ENCODE data around the gene NAA60. TPM values are rescaled to one million over a fixed set of nuclear protein-coding genes. Genes with fewer than 3 reads are reported as not detected.

Gene NAA60
- total and polyA plus RNA-seq, 4 donors = 11.3 to 41.3 (median 25.6) TPM

GRCh38 chr16:3485821-3486505 lies 42.5 kb downstream of the NAA60 start:
- Histone ChIP-seq H3K27me3 (ENCODE audit: control insufficient read depth in 4 of 4, insufficient read depth in 4 of 4, low read length in 3 of 4) (no peaks in the 10 kb centered on the region), H3K36me3 (ENCODE audit: control insufficient read depth in 4 of 4, insufficient read depth in 3 of 4, low read depth in 1 of 4, low read length in 3 of 4) (peaks cover 22 to 59% (median 34%) of the 10 kb centered on the region in 4 donors), H3K9me3 (ENCODE audit: control insufficient read depth in 4 of 4, low read length in 3 of 4) (no peaks in the 10 kb centered on the region), H3K4me1 (ENCODE audit: control insufficient read depth in 4 of 4, insufficient read depth in 4 of 4, low read length in 3 of 4) (peaks cover 0 to 3% (median 2%) of the 10 kb centered on the region in 4 donors), H3K9ac (ENCODE audit: low read depth in 1 of 2, low read length in 2 of 2) (no peak overlapping the region), H3K4me3 (ENCODE audit: low read depth in 1 of 3, low read length in 3 of 3) (no peak overlapping the region), H3K27ac (ENCODE audit: low read depth in 1 of 2, low read length in 2 of 2) (no peak overlapping the region)
- 95% methylated on average over 20 of the region's 20 CpGs for WGBS
- TF ChIP-seq HNF4A (conservative IDR thresholded peaks at IDR 0.05) (no peak), SP1 (IDR thresholded peaks at IDR 0.05) (no peak), HNF4G (IDR thresholded peaks at IDR 0.05) (no peak), NR2F2 (IDR thresholded peaks at IDR 0.05) (no peak), RAD21 (IDR thresholded peaks at IDR 0.05) (no peak)
- TF ChIP-seq, protein P1, sequence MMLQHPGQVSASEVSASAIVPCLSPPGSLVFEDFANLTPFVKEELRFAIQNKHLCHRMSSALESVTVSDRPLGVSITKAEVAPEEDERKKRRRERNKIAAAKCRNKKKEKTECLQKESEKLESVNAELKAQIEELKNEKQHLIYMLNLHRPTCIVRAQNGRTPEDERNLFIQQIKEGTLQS (IDR thresholded peaks at IDR 0.05) = no peak
- TF ChIP-seq, protein P2, sequence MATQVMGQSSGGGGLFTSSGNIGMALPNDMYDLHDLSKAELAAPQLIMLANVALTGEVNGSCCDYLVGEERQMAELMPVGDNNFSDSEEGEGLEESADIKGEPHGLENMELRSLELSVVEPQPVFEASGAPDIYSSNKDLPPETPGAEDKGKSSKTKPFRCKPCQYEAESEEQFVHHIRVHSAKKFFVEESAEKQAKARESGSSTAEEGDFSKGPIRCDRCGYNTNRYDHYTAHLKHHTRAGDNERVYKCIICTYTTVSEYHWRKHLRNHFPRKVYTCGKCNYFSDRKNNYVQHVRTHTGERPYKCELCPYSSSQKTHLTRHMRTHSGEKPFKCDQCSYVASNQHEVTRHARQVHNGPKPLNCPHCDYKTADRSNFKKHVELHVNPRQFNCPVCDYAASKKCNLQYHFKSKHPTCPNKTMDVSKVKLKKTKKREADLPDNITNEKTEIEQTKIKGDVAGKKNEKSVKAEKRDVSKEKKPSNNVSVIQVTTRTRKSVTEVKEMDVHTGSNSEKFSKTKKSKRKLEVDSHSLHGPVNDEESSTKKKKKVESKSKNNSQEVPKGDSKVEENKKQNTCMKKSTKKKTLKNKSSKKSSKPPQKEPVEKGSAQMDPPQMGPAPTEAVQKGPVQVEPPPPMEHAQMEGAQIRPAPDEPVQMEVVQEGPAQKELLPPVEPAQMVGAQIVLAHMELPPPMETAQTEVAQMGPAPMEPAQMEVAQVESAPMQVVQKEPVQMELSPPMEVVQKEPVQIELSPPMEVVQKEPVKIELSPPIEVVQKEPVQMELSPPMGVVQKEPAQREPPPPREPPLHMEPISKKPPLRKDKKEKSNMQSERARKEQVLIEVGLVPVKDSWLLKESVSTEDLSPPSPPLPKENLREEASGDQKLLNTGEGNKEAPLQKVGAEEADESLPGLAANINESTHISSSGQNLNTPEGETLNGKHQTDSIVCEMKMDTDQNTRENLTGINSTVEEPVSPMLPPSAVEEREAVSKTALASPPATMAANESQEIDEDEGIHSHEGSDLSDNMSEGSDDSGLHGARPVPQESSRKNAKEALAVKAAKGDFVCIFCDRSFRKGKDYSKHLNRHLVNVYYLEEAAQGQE (IDR thresholded peaks at IDR 0.05) = no peak
- DNase-seq (ENCODE audit: low spot score) = no peak

GRCh38 chr16:3486506-3487215 lies 43.2 kb downstream of the NAA60 start:
- Histone ChIP-seq H3K9ac (ENCODE audit: low read depth in 1 of 2, low read length in 2 of 2) (no peak overlapping the region), H3K36me3 (ENCODE audit: control insufficient read depth in 4 of 4, insufficient read depth in 3 of 4, low read depth in 1 of 4, low read length in 3 of 4) (peaks cover 22 to 55% (median 32%) of the 10 kb centered on the region in 4 donors), H3K4me3 (ENCODE audit: low read depth in 1 of 3, low read length in 3 of 3) (no peak overlapping the region), H3K27me3 (ENCODE audit: control insufficient read depth in 4 of 4, insufficient read depth in 4 of 4, low read length in 3 of 4) (no peaks in the 10 kb centered on the region), H3K4me1 (ENCODE audit: control insufficient read depth in 4 of 4, insufficient read depth in 4 of 4, low read length in 3 of 4) (peaks cover 0 to 8% (median 4%) of the 10 kb centered on the region in 4 donors), H3K9me3 (ENCODE audit: control insufficient read depth in 4 of 4, low read length in 3 of 4) (no peaks in the 10 kb centered on the region), H3K27ac (ENCODE audit: low read depth in 1 of 2, low read length in 2 of 2) (no peak overlapping the region)
- DNase-seq (ENCODE audit: low spot score) = no peak
- 93% methylated on average over 24 of the region's 24 CpGs for WGBS
- TF ChIP-seq JUND (IDR thresholded peaks at IDR 0.05) (no peak), GABPA (IDR thresholded peaks at IDR 0.05 in 1 of 2, conservative IDR thresholded peaks at IDR 0.05 in 1 of 2) (no peak), RXRA (IDR thresholded peaks at IDR 0.05) (no peak), HNF4G (IDR thresholded peaks at IDR 0.05) (no peak), TAF1 (conservative IDR thresholded peaks at IDR 0.05) (no peak), NR2F2 (IDR thresholded peaks at IDR 0.05) (no peak), SP1 (IDR thresholded peaks at IDR 0.05) (no peak), EGR1 (IDR thresholded peaks at IDR 0.05; ENCODE audit: low read depth in 2 of 2) (no peak)
- TF ChIP-seq, protein P2 (IDR thresholded peaks at IDR 0.05) = no peak
- TF ChIP-seq, protein P3, sequence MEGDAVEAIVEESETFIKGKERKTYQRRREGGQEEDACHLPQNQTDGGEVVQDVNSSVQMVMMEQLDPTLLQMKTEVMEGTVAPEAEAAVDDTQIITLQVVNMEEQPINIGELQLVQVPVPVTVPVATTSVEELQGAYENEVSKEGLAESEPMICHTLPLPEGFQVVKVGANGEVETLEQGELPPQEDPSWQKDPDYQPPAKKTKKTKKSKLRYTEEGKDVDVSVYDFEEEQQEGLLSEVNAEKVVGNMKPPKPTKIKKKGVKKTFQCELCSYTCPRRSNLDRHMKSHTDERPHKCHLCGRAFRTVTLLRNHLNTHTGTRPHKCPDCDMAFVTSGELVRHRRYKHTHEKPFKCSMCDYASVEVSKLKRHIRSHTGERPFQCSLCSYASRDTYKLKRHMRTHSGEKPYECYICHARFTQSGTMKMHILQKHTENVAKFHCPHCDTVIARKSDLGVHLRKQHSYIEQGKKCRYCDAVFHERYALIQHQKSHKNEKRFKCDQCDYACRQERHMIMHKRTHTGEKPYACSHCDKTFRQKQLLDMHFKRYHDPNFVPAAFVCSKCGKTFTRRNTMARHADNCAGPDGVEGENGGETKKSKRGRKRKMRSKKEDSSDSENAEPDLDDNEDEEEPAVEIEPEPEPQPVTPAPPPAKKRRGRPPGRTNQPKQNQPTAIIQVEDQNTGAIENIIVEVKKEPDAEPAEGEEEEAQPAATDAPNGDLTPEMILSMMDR (IDR thresholded peaks at IDR 0.05; ENCODE audit: low read depth, low read length, missing input control) = no peak

Measured in liver (tissue), 9 donors.